GM06990 (cell line): ENCODE data around the gene USP17L22.
"Not testable (repeated sequence)": the region's sequence is repeated elsewhere in the genome, so short reads cannot be mapped to it uniquely, and the experiment has no call there.

Source experiments
- DNase-seq: peaks from one replicate; pipeline ENCODE4 v3.0.0-alpha.2; 2011; ENCODE audit not compliant: insufficient read length; ENCODE audit errors: extremely low read depth
- H3K27me3 ChIP-seq: replicated peaks from 2 replicates; pipeline ENCODE4 v1.6.0; 2011; ENCODE audit warnings: low read length; ENCODE audit not compliant: control insufficient read depth, insufficient read depth
- H3K36me3 ChIP-seq: 2 replicates; pipeline ENCODE4 v1.5.1; 2011; ENCODE audit warnings: low read length; ENCODE audit not compliant: control insufficient read depth, insufficient read depth
- H3K4me3 ChIP-seq: replicated peaks from 2 replicates; pipeline ENCODE4 v1.5.1; 2011; ENCODE audit warnings: low read depth, mild to moderate bottlenecking, control low read depth, low read length

The USP17L22 gene, protein sequence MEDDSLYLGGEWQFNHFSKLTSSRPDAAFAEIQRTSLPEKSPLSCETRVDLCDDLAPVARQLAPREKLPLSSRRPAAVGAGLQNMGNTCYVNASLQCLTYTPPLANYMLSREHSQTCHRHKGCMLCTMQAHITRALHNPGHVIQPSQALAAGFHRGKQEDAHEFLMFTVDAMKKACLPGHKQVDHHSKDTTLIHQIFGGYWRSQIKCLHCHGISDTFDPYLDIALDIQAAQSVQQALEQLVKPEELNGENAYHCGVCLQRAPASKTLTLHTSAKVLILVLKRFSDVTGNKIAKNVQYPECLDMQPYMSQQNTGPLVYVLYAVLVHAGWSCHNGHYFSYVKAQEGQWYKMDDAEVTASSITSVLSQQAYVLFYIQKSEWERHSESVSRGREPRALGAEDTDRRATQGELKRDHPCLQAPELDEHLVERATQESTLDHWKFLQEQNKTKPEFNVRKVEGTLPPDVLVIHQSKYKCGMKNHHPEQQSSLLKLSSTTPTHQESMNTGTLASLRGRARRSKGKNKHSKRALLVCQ

DNA sequence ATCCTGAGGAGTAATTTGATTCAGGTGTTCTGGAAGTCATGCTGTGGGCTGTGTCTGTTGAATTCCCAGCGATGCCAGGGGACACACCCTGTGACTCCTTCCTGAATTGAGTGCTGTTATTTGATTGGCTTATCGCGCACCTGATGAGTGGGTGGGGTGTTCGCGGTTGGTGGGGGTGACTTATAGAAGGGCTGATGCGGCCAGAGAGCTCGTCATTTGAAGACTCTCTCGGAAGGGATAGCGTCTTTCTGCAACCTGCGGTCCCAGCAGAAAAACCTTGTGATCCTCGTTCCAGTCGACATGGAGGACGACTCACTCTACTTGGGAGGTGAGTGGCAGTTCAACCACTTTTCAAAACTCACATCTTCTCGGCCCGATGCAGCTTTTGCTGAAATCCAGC is at the start of gene USP17L22:
USP17L22 (plus strand) TSS at position 301 of the 400 bp plus-strand sequence; CDS start at position 301, 0 bp downstream.
- not testable (repeated sequence) for H3K4me3 ChIP-seq, DNase-seq, H3K27me3 ChIP-seq, H3K36me3 ChIP-seq

DNA sequence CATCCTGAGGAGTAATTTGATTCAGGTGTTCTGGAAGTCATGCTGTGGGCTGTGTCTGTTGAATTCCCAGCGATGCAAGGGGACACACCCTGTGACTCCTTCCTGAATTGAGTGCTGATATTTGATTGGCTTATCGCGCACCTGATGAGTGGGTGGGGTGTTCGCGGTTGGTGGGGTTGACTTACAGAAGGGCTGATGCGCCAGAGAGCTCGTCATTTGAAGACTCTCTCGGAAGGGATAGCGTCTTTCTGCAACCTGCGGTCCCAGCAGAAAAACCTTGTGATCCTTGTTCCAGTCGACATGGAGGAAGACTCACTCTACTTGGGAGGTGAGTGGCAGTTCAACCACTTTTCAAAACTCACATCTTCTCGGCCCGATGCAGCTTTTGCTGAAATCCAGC is 47.6 kb upstream of the USP17L22 start, which contains the start of gene USP17L12:
USP17L12 (plus strand) TSS at position 301 of the 400 bp plus-strand sequence; CDS start at position 301, 0 bp downstream.
- H3K27me3 ChIP-seq, H3K4me3 ChIP-seq, DNase-seq, H3K36me3 ChIP-seq: not testable (repeated sequence)

DNA sequence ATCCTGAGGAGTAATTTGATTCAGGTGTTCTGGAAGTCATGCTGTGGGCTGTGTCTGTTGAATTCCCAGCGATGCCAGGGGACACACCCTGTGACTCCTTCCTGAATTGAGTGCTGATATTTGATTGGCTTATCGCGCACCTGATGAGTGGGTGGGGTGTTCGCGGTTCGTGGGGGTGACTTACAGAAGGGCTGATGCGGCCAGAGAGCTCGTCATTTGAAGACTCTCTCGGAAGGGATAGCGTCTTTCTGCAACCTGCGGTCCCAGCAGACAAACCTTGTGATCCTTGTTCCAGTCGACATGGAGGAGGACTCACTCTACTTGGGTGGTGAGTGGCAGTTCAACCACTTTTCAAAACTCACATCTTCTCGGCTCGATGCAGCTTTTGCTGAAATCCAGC is 42.8 kb upstream of the USP17L22 start, which contains the start of gene USP17L13:
USP17L13 (plus strand) TSS at position 301 of the 400 bp plus-strand sequence; CDS start at position 301, 0 bp downstream.
- DNase-seq: not testable (repeated sequence)

DNA sequence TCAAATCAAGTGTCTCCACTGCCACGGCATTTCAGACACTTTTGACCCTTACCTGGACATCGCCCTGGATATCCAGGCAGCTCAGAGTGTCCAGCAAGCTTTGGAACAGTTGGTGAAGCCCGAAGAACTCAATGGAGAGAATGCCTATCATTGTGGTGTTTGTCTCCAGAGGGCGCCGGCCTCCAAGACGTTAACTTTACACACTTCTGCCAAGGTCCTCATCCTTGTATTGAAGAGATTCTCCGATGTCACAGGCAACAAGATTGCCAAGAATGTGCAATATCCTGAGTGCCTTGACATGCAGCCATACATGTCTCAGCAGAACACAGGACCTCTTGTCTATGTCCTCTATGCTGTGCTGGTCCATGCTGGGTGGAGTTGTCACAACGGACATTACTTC is 37.2 kb upstream of the USP17L22 start:
- H3K27me3 ChIP-seq, H3K36me3 ChIP-seq, DNase-seq, H3K4me3 ChIP-seq: not testable (repeated sequence)

More for the DNA sequence above, 42.8 kb upstream of the USP17L22 start, which contains the start of gene USP17L13:
- H3K27me3 ChIP-seq, H3K4me3 ChIP-seq, H3K36me3 ChIP-seq: not testable (repeated sequence)

DNA sequence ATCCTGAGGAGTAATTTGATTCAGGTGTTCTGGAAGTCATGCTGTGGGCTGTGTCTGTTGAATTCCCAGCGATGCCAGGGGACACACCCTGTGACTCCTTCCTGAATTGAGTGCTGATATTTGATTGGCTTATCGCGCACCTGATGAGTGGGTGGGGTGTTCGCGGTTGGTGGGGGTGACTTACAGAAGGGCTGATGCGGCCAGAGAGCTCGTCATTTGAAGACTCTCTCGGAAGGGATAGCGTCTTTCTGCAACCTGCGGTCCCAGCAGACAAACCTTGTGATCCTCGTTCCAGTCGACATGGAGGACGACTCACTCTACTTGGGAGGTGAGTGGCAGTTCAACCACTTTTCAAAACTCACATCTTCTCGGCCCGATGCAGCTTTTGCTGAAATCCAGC is 33.3 kb upstream of the USP17L22 start, which contains the start of gene USP17L15:
USP17L15 (plus strand) TSS at position 301 of the 400 bp plus-strand sequence; CDS start at position 301, 0 bp downstream.
- H3K36me3 ChIP-seq, H3K27me3 ChIP-seq, DNase-seq, H3K4me3 ChIP-seq: not testable (repeated sequence)

DNA sequence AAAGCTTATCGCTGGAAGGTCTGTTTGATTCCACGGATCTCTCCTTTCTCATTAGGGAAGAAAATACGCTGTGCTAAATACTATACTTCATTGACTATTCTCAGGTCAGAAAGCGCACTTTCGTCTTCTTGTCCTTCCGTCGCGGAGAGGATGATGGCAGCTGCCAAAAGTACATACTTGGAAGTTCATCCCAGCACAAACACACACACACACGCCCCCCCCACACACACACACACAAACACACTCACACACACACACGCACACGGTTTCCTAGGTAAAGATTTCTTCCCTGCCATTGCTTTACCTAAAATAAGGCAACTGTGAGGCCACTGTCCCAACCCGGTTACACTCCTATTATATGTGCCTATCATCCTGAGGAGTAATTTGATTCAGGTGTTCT is 29.0 kb upstream of the USP17L22 start:
- H3K27me3 ChIP-seq, DNase-seq, H3K36me3 ChIP-seq: not testable (repeated sequence)

DNA sequence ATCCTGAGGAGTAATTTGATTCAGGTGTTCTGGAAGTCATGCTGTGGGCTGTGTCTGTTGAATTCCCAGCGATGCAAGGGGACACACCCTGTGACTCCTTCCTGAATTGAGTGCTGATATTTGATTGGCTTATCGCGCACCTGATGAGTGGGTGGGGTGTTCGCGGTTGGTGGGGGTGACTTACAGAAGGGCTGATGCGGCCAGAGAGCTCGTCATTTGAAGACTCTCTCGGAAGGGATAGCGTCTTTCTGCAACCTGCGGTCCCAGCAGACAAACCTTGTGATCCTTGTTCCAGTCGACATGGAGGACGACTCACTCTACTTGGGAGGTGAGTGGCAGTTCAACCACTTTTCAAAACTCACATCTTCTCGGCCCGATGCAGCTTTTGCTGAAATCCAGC is 23.8 kb upstream of the USP17L22 start, which contains the start of gene USP17L17:
USP17L17 (plus strand) TSS at position 301 of the 400 bp plus-strand sequence; CDS start at position 301, 0 bp downstream.
- H3K27me3 ChIP-seq, H3K36me3 ChIP-seq, DNase-seq, H3K4me3 ChIP-seq: not testable (repeated sequence)

More for the DNA sequence above, 29.0 kb upstream of the USP17L22 start:
- not testable (repeated sequence) for H3K4me3 ChIP-seq

DNA sequence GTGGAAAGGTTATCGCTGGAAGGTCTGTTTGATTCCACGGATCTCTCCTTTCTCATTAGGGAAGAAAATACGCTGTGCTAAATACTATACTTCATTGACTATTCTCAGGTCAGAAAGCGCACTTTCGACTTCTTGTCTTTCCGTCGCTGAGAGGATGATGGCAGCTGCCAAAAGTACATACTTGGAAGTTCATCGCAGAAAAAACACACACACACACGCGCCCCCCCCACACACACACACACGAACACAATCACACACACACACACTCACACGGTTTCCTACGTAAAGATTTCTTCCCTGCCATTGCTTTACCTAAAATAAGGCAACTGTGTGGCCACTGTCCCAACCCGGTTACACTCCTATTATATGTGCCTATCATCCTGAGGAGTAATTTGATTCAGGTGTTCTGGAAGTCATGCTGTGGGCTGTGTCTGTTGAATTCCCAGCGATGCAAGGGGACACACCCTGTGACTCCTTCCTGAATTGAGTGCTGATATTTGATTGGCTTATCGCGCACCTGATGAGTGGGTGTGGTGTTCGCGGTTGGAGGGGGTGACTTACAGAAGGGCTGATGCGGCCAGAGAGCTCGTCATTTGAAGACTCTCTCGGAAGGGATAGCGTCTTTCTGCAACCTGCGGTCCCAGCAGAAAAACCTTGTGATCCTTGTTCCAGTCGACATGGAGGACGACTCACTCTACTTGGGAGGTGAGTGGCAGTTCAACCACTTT is 19.3 kb upstream of the USP17L22 start, which contains the start of gene USP17L18:
USP17L18 (plus strand) TSS at position 678 of the 728 bp plus-strand sequence; CDS start at position 678, 0 bp downstream.
- not testable (repeated sequence) for DNase-seq, H3K36me3 ChIP-seq

DNA sequence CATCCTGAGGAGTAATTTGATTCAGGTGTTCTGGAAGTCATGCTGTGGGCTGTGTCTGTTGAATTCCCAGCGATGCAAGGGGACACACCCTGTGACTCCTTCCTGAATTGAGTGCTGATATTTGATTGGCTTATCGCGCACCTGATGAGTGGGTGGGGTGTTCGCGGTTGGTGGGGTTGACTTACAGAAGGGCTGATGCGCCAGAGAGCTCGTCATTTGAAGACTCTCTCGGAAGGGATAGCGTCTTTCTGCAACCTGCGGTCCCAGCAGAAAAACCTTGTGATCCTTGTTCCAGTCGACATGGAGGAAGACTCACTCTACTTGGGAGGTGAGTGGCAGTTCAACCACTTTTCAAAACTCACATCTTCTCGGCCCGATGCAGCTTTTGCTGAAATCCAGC is 14.3 kb upstream of the USP17L22 start, which contains the start of gene USP17L19:
USP17L19 (plus strand) TSS at position 301 of the 400 bp plus-strand sequence; CDS start at position 301, 0 bp downstream.
- not testable (repeated sequence) for DNase-seq, H3K36me3 ChIP-seq, H3K27me3 ChIP-seq, H3K4me3 ChIP-seq

More for the DNA sequence above, 19.3 kb upstream of the USP17L22 start, which contains the start of gene USP17L18:
- H3K4me3 ChIP-seq, H3K27me3 ChIP-seq: not testable (repeated sequence)

DNA sequence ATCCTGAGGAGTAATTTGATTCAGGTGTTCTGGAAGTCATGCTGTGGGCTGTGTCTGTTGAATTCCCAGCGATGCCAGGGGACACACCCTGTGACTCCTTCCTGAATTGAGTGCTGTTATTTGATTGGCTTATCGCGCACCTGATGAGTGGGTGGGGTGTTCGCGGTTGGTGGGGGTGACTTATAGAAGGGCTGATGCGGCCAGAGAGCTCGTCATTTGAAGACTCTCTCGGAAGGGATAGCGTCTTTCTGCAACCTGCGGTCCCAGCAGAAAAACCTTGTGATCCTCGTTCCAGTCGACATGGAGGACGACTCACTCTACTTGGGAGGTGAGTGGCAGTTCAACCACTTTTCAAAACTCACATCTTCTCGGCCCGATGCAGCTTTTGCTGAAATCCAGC is 9.6 kb upstream of the USP17L22 start, which contains the start of gene USP17L20:
USP17L20 (plus strand) TSS at position 301 of the 400 bp plus-strand sequence; CDS start at position 301, 0 bp downstream.
- H3K27me3 ChIP-seq, DNase-seq, H3K4me3 ChIP-seq, H3K36me3 ChIP-seq: not testable (repeated sequence)

DNA sequence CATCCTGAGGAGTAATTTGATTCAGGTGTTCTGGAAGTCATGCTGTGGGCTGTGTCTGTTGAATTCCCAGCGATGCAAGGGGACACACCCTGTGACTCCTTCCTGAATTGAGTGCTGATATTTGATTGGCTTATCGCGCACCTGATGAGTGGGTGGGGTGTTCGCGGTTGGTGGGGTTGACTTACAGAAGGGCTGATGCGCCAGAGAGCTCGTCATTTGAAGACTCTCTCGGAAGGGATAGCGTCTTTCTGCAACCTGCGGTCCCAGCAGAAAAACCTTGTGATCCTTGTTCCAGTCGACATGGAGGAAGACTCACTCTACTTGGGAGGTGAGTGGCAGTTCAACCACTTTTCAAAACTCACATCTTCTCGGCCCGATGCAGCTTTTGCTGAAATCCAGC is 4.8 kb upstream of the USP17L22 start, which contains the start of gene USP17L21:
USP17L21 (plus strand) TSS at position 301 of the 400 bp plus-strand sequence; CDS start at position 301, 0 bp downstream.
- not testable (repeated sequence) for H3K36me3 ChIP-seq, DNase-seq, H3K4me3 ChIP-seq, H3K27me3 ChIP-seq

DNA sequence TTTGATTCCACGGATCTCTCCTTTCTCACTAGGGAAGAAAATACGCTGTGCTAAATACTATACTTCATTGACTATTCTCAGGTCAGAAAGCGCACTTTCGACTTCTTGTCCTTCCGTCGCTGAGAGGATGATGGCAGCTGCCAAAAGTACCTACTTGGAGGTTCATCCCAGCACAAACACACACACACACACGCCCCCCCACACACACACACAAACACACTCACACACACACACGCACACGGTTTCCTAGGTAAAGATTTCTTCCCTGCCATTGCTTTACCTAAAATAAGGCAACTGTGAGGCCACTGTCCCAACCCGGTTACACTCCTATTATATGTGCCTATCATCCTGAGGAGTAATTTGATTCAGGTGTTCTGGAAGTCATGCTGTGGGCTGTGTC is 4.3 kb downstream of the USP17L22 start:
- DNase-seq, H3K4me3 ChIP-seq, H3K36me3 ChIP-seq, H3K27me3 ChIP-seq: not testable (repeated sequence)
